HUES64 (cell line): ENCODE data around the gene SEC22A.

Experiments used
- H3K27ac ChIP-seq: 2 replicates; pipeline ENCODE4 v1.7.0; 2013; ENCODE audit warnings: low read depth, low read length, inconsistent platforms
- H3K27me3 ChIP-seq: 2 replicates; pipeline ENCODE4 v1.6.1; 2013; ENCODE audit warnings: mild to moderate bottlenecking, low read length; ENCODE audit not compliant: insufficient read depth
- H3K36me3 ChIP-seq: 2 replicates; pipeline ENCODE4 v1.6.1; 2013; ENCODE audit warnings: mild to moderate bottlenecking, low read length; ENCODE audit not compliant: insufficient read depth
- H3K4me1 ChIP-seq: 2 replicates; pipeline ENCODE4 v1.6.1; 2013; ENCODE audit warnings: mild to moderate bottlenecking, low read length, moderate library complexity; ENCODE audit not compliant: insufficient read depth
- H3K4me3 ChIP-seq: 2 replicates; pipeline ENCODE4 v1.5.1; 2013; ENCODE audit warnings: mild to moderate bottlenecking, low read length, moderate library complexity
- H3K9ac ChIP-seq: 2 replicates; pipeline ENCODE4 v1.6.1; 2013; ENCODE audit warnings: mild to moderate bottlenecking, low read depth, low read length
- H3K9me3 ChIP-seq: 2 replicates; pipeline ENCODE4 v1.6.1; 2013; ENCODE audit warnings: low read depth, low read length; ENCODE audit not compliant: insufficient read depth
- WGBS: fragments of 150-250, 120-280 bp; methylation state at CpG from one replicate; pipeline ENCODE4 v1.1.7; 2013; ENCODE audit warnings: missing lambda C conversion rate; 5-methylcytosine and 5-hydroxymethylcytosine counted together

SEC22A gene

GRCh38 chr3:123289391-123290106 lies 87.8 kb downstream of the SEC22A start:
- no peaks in the 10 kb centered on the region for H3K4me1 ChIP-seq
- H3K9me3 ChIP-seq, result no peaks in the 10 kb centered on the region
- no peak overlapping the region for H3K4me3 ChIP-seq
- H3K9ac ChIP-seq, result no peak overlapping the region
- no peak overlapping the region for H3K27ac ChIP-seq
- 95% methylated on average over 20 of the region's 20 CpGs for WGBS
- H3K36me3 ChIP-seq, result peaks cover 12% of the 10 kb centered on the region
- no peaks in the 10 kb centered on the region for H3K27me3 ChIP-seq

DNA sequence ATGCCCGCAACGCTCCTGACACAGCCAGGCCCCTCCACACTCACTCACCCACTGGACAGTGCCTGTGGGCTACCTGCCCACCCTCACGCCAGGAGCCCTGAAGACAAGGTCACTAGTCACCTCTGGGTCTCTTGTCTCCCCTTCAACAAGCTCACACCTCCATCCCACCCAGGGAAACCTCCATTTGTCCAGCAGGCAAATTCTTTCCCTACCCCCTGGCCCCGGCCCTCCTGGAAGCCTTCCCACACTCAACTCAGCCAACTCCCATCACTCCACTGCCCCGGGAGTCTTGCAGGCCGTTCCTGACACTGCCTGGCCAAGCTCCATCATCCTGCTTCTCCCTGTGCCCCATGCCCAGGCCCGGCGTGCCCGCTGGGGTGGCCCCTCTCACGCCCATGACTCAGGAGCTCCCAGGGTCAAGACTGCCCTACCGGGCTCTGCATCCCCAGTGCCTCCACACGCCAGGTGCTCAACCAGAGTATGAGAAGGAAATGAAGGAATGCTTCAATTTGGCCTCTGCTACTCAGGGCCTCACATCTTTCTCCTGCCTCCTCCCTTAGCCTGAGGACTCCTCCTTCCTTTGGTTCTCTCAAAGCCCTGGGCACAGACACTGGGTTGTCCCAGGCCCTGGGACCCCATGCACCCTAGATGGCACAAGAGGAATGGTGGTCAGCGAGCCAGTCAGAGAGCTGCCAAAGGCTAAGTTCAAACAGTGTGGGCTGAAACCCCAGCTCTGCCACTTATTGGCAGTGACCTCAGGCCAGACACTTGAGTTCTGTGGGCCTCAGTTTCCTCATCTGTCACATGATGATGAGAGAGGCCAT lies 88.6 kb downstream of the SEC22A start:
- no peaks in the 10 kb centered on the region for H3K4me1 ChIP-seq
- H3K27me3 ChIP-seq, result no peaks in the 10 kb centered on the region
- H3K9me3 ChIP-seq, result no peaks in the 10 kb centered on the region
- H3K9ac ChIP-seq, result no peak overlapping the region
- WGBS, result 95% methylated on average over 13 of the region's 13 CpGs
- peaks cover 6% of the 10 kb centered on the region; the same call in 1 of the 2 replicates for H3K36me3 ChIP-seq
- no peak overlapping the region for H3K4me3 ChIP-seq
- H3K27ac ChIP-seq, result no peak overlapping the region

DNA sequence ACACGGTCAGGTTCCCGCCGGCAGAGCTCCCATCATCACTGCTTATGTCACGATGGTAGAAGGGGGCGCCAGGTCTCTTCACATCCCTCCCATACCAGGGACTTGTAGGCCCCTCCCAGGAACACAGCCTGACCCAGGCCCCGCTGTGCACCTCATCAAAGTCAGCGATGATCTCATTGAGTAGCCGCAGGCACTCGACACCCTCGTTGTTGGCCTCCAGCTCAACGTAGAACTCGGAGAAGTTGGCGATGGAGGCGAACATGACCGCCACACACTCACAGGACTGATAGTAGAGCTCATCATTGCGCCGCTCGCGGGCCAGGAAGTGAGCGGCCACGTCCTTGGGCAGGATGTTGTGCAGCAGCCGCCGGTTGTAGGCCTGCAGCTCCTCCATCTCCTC lies 89.2 kb downstream of the SEC22A start:
- H3K27ac ChIP-seq, result no peak overlapping the region
- WGBS, result 93% methylated on average over 23 of the region's 23 CpGs
- H3K9ac ChIP-seq, result no peak overlapping the region
- no peak overlapping the region for H3K4me3 ChIP-seq
- no peaks in the 10 kb centered on the region for H3K27me3 ChIP-seq
- H3K36me3 ChIP-seq, result peaks cover 4% of the 10 kb centered on the region; the same call in 1 of the 2 replicates
- no peaks in the 10 kb centered on the region for H3K4me1 ChIP-seq
- H3K9me3 ChIP-seq, result no peaks in the 10 kb centered on the region

GRCh38 chr3:123291404-123291803 lies 89.7 kb downstream of the SEC22A start:
- H3K4me3 ChIP-seq, result no peak overlapping the region
- H3K27me3 ChIP-seq, result no peaks in the 10 kb centered on the region
- no peaks in the 10 kb centered on the region for H3K9me3 ChIP-seq
- no peak overlapping the region for H3K9ac ChIP-seq
- H3K4me1 ChIP-seq, result no peaks in the 10 kb centered on the region
- H3K27ac ChIP-seq, result no peak overlapping the region
- H3K36me3 ChIP-seq, result peaks cover 4% of the 10 kb centered on the region; the same call in 1 of the 2 replicates
- WGBS, result 87% methylated on average over 7 of the region's 7 CpGs

GRCh38 chr3:123292321-123293310 lies 90.9 kb downstream of the SEC22A start:
- no peak overlapping the region for H3K9ac ChIP-seq
- 81% methylated on average over 15 of the region's 15 CpGs for WGBS
- H3K36me3 ChIP-seq, result peaks cover 4% of the 10 kb centered on the region; the same call in 1 of the 2 replicates
- no peak overlapping the region for H3K27ac ChIP-seq
- H3K27me3 ChIP-seq, result no peaks in the 10 kb centered on the region
- no peaks in the 10 kb centered on the region for H3K4me1 ChIP-seq
- H3K9me3 ChIP-seq, result no peaks in the 10 kb centered on the region
- H3K4me3 ChIP-seq, result no peak overlapping the region

- Histone ChIP-seq H3K27me3 (no peaks in the 10 kb centered on the region), H3K27ac (no peak overlapping the region), H3K9ac (no peak overlapping the region), H3K36me3 (peaks cover 4% of the 10 kb centered on the region; the same call in 1 of the 2 replicates), H3K4me1 (no peaks in the 10 kb centered on the region), H3K4me3 (no peak overlapping the region), H3K9me3 (no peaks in the 10 kb centered on the region)
- WGBS, result 95% methylated on average over 13 of the region's 13 CpGs
Observed at GRCh38 chr3:123294296-123294938, 92.7 kb downstream of the SEC22A start.

- Histone ChIP-seq H3K9ac (no peak overlapping the region), H3K36me3 (no peaks in the 10 kb centered on the region; the same call in 1 of the 2 replicates), H3K4me3 (no peak overlapping the region), H3K9me3 (no peaks in the 10 kb centered on the region), H3K27me3 (no peaks in the 10 kb centered on the region), H3K27ac (no peak overlapping the region), H3K4me1 (no peaks in the 10 kb centered on the region)
- WGBS, result 86% methylated on average over 7 of the region's 7 CpGs
Observed at GRCh38 chr3:123295171-123295900, 93.6 kb downstream of the SEC22A start.

GRCh38 chr3:123295901-123296250 lies 94.1 kb downstream of the SEC22A start:
- H3K27ac ChIP-seq, result no peak overlapping the region
- no peaks in the 10 kb centered on the region for H3K4me1 ChIP-seq
- no peaks in the 10 kb centered on the region for H3K27me3 ChIP-seq
- H3K9me3 ChIP-seq, result no peaks in the 10 kb centered on the region
- H3K9ac ChIP-seq, result no peak overlapping the region
- H3K36me3 ChIP-seq, result no peaks in the 10 kb centered on the region; the same call in 1 of the 2 replicates
- H3K4me3 ChIP-seq, result no peak overlapping the region
- WGBS, result 82% methylated on average over 10 of the region's 11 CpGs

- no peak overlapping the region for H3K4me3 ChIP-seq
- H3K27ac ChIP-seq, result no peak overlapping the region
- no peaks in the 10 kb centered on the region for H3K4me1 ChIP-seq
- H3K36me3 ChIP-seq, result no peaks in the 10 kb centered on the region; the same call in 1 of the 2 replicates
- no peaks in the 10 kb centered on the region for H3K9me3 ChIP-seq
- no peak overlapping the region for H3K9ac ChIP-seq
- WGBS, result 92% methylated on average over 7 of the region's 7 CpGs
- H3K27me3 ChIP-seq, result no peaks in the 10 kb centered on the region
Observed at GRCh38 chr3:123296261-123296660, 94.5 kb downstream of the SEC22A start.
